Stomach (tissue), 9 donors: ENCODE measurements around the gene ZNRF4. TPM values are rescaled to one million over a fixed set of nuclear protein-coding genes. Genes with fewer than 3 reads are reported as not detected.
A peak's percentile ranks its signal among the peaks of the same experiment; 100 is the strongest.
"Not testable (repeated sequence)": the region's sequence is repeated elsewhere in the genome, so short reads cannot be mapped to it uniquely, and the experiment has no call there.

Experiments used
- DNase-seq, 2 donors: peaks; one replicate each; pipeline versions ENCODE4 v3.0.0 to v3.0.0-alpha.2; 2013 to 2019
- H3K27ac ChIP-seq, 5 donors: fragments of 200-600 bp in 4 of 5; sonication (generic) in 4 of 5; one replicate each; pipeline ENCODE4 v1.5.1; 2013 to 2019; ENCODE audit warnings: mild to moderate bottlenecking in 1 of 5, moderate library complexity in 1 of 5
- H3K27me3 ChIP-seq, 3 donors: fragments of 200-600 bp; sonication (generic); one replicate each; pipeline ENCODE4 v1.5.1; 2017 to 2019; ENCODE audit warnings: mixed run types in 1 of 3
- H3K36me3 ChIP-seq, 4 donors: fragments of 200-600 bp; sonication (generic); 1 replicate in 3 of 4; 2 replicates in 1 of 4; pipeline ENCODE4 v1.5.1; 2016 to 2019
- H3K4me1 ChIP-seq, 4 donors: fragments of 200-600 bp; sonication (generic); one replicate each; pipeline ENCODE4 v1.5.1; 2016 to 2019
- H3K4me3 ChIP-seq, 4 donors: fragments of 200-600 bp; sonication (generic) in 3 of 4; one replicate each; pipeline ENCODE4 v1.5.1; 2016 to 2019; ENCODE audit warnings: mild to moderate bottlenecking in 1 of 4
- H3K9me3 ChIP-seq, 4 donors: fragments of 200-600 bp; sonication (generic); one replicate each; pipeline ENCODE4 v1.5.1; 2016 to 2019
- CTCF ChIP-seq, 7 experiments: fragments of 450-650 bp in 4 of 7; fragments of 200-600 bp in 3 of 7; sonication (generic) in 3 of 7; IDR thresholded peaks; one replicate each; pipeline ENCODE4 v1.5.1; 2016 to 2019; ENCODE audit warnings: antibody characterized with exemption in 7 of 7, control low read depth in 2 of 7, mild to moderate bottlenecking in 1 of 7
- EP300 ChIP-seq: sonication (generic); formaldehyde crosslinking; IDR thresholded peaks from one replicate; pipeline ENCODE4 v1.6.1; 2017; ENCODE audit warnings: antibody characterized with exemption
- POLR2A ChIP-seq, 4 donors: fragments of 450-650 bp; IDR thresholded peaks; one replicate each; pipeline ENCODE4 v1.6.1; 2016; ENCODE audit warnings: antibody characterized with exemption in 4 of 4, control low read depth in 2 of 4, mild to moderate bottlenecking in 1 of 4, moderate library complexity in 1 of 4
- POLR2AphosphoS5 ChIP-seq, 3 donors: sonication (generic); formaldehyde crosslinking; IDR thresholded peaks; one replicate each; pipeline ENCODE4 v1.6.1; 2016; ENCODE audit warnings: antibody characterized with exemption in 3 of 3
- WGBS, 5 donors: extraction: QIAGEN DNeasy Blood & Tissue Kit in 3 of 5; methylation state at CpG; one replicate each; pipeline versions ENCODE4 v1.1.5 to v1.1.7; 2013 to 2018; 5-methylcytosine and 5-hydroxymethylcytosine counted together
- intact Hi-C: fragments of 100-400 bp; cut with DNase I; formaldehyde crosslinking; loops from one replicate; pipeline ENCODE4 v1.15.1; 2023; ENCODE audit warnings: low total_unique reads
- polyA plus RNA-seq, 3 donors: library from polyadenylated mRNA; stranded (reverse); fragments of 200-250 nt; gene quantifications; one replicate each; pipeline ENCODE4 v1.2.3, GENCODE V29; 2013
- total RNA-seq, 5 donors: library from RNA; depleted of rRNA; stranded (reverse); fragments of >200 nt; gene quantifications; one replicate each; pipeline versions ENCODE4 v1.1.0 to v1.2.3, GENCODE V29; 2014 to 2016
- donor health status: healthy with polysubstance abuse.
- donor health status: Bipolar disorder and iron deficiency.
- donor health status: healthy.

Gene ZNRF4
- total and polyA plus RNA-seq, 8 donors: not detected

GRCh38 chr19:5485286-5485636 is 30.0 kb downstream of the ZNRF4 start:
- Histone ChIP-seq H3K4me3 (no peak overlapping the region), H3K4me1 (peaks cover 0 to 15% (median 5%) of the 10 kb centered on the region in 4 donors), H3K36me3 (no peaks in the 10 kb centered on the region), H3K27ac (no peak overlapping the region), H3K9me3 (peaks cover 0 to 21% (median 12%) of the 10 kb centered on the region in 4 donors), H3K27me3 (peaks cover 0 to 49% (median 14%) of the 10 kb centered on the region in 3 donors)
- 60 to 71% (median 67%) methylated on average over 3 of the region's 3 CpGs for WGBS, 5 donors
- intact Hi-C loops: no loop called here
- TF ChIP-seq EP300 (no peak), POLR2A (IDR thresholded peaks at IDR 0.05) (no peak), CTCF (IDR thresholded peaks at IDR 0.05) (no peak), POLR2AphosphoS5 (IDR thresholded peaks at IDR 0.05) (no peak)
- no peak for DNase-seq

DNA sequence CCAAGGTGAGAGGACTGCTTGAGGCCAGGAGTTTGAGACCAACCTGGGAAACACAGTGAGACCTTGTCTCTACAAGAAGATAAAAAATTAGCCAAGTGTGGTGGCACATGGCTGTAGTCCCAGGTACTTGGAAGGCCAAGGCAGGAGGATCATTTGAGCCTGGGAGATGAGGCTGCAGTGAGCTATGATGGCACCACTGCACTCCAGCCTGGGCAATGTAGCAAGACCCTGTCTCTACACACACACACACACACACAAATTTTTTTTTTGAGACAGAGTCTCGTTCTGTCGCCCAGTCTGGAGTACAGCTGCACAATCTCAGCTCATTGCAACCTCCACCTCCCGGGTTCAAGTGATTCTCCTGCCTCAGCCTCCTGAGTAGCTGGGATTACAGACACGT is 30.4 kb downstream of the ZNRF4 start:
- DNase-seq, intact Hi-C loops, H3K27ac ChIP-seq, H3K36me3 ChIP-seq, H3K4me3 ChIP-seq: not testable (repeated sequence)
- Histone ChIP-seq H3K9me3 (peaks cover 0 to 21% (median 12%) of the 10 kb centered on the region in 4 donors), H3K4me1 (peaks cover 0 to 15% (median 5%) of the 10 kb centered on the region in 4 donors), H3K27me3 (peaks cover 0 to 49% (median 18%) of the 10 kb centered on the region in 3 donors)
- 84 to 95% (median 88%) methylated on average over 4 of the region's 4 CpGs for WGBS, 5 donors

DNA sequence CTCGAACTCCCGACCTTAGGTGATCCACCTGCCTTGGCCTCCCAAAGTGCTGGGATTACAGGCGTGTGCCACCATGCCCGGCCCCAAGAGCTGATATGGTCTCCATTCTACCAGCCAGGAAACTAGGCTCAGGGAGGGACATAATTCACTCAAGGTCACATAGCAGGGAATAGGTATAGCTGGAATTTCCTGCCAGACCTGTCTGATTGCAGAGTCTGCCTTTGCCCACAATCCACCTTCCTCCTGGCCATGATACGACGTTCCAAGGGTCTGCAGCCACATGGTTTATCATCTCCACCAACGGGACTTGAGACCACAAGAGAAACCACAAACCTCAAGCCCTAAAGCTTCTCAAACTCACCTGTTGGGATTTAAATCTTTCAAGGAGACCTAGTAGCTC is 32.0 kb downstream of the ZNRF4 start:
- Histone ChIP-seq H3K4me3 (no peak overlapping the region), H3K27me3 (peaks cover 0 to 60% (median 33%) of the 10 kb centered on the region in 3 donors), H3K36me3 (no peaks in the 10 kb centered on the region), H3K9me3 (peaks cover 0 to 9% (median 5%) of the 10 kb centered on the region in 4 donors), H3K4me1 (peaks cover 0 to 15% (median 5%) of the 10 kb centered on the region in 4 donors), H3K27ac (no peak overlapping the region)
- 42 to 71% (median 50%) methylated on average over 7 of the region's 7 CpGs for WGBS, 5 donors
- intact Hi-C loops: no loop called here
- peak in 1 of 2 donors; percentile 35 for DNase-seq
- no peak for TF ChIP-seq EP300
- no peak for TF ChIP-seq CTCF (IDR thresholded peaks at IDR 0.05)
- no peak for TF ChIP-seq POLR2AphosphoS5 (IDR thresholded peaks at IDR 0.05)
- no peak for TF ChIP-seq POLR2A (IDR thresholded peaks at IDR 0.05)

GRCh38 chr19:5489551-5489950 is 34.3 kb downstream of the ZNRF4 start:
- WGBS, 5 donors: 56 to 66% (median 58%) methylated on average over 18 of the region's 18 CpGs
- Histone ChIP-seq H3K27me3 (peaks cover 0 to 83% (median 47%) of the 10 kb centered on the region in 3 donors), H3K9me3 (no peaks in the 10 kb centered on the region), H3K4me1 (peaks cover 0 to 14% (median 6%) of the 10 kb centered on the region in 4 donors), H3K4me3 (no peak overlapping the region), H3K36me3 (no peaks in the 10 kb centered on the region), H3K27ac (no peak overlapping the region)
- intact Hi-C loops: no loop called here
- DNase-seq: no peak
- no peak for TF ChIP-seq EP300
- TF ChIP-seq POLR2A (IDR thresholded peaks at IDR 0.05): no peak
- no peak for TF ChIP-seq CTCF (IDR thresholded peaks at IDR 0.05)
- TF ChIP-seq POLR2AphosphoS5 (IDR thresholded peaks at IDR 0.05): no peak

GRCh38 chr19:5491565-5491964 is 36.3 kb downstream of the ZNRF4 start:
- peaks cover 0 to 94% (median 66%) of the 10 kb centered on the region in 3 donors for H3K27me3 ChIP-seq
- WGBS, 5 donors: 85 to 91% (median 90%) methylated on average over 6 to 12 of the region's 12 CpGs
- DNase-seq: no peak
- H3K4me1 ChIP-seq: peaks cover 0 to 11% (median 3%) of the 10 kb centered on the region in 4 donors
- H3K36me3 ChIP-seq: no peaks in the 10 kb centered on the region
- no peak for TF ChIP-seq POLR2A (IDR thresholded peaks at IDR 0.05)
- TF ChIP-seq POLR2AphosphoS5 (IDR thresholded peaks at IDR 0.05): no peak
- no peak for TF ChIP-seq CTCF (IDR thresholded peaks at IDR 0.05)
- TF ChIP-seq EP300: no peak
- intact Hi-C loops: no loop called here
- H3K4me3 ChIP-seq: no peak overlapping the region
- no peaks in the 10 kb centered on the region for H3K9me3 ChIP-seq
- no peak overlapping the region for H3K27ac ChIP-seq
